ENCODE measurements around the gene MEIS2. TPM values are rescaled to one million over a fixed set of nuclear protein-coding genes. Genes with fewer than 3 reads are reported as not detected.

The MEIS2 gene
- total RNA-seq, 1 experiment from 2014 or later: 4.2 TPM

- Histone ChIP-seq H3K27me3 (replicated peaks) (no peaks in the 10 kb centered on the region), H3K9me3 (replicated peaks) (no peaks in the 10 kb centered on the region), H3K36me3 (no peaks in the 10 kb centered on the region), H3K27ac (no peak overlapping the region), H3K4me3 (no peak overlapping the region), H3K4me1 (replicated peaks) (no peaks in the 10 kb centered on the region)
- no peak for DNase-seq (ENCODE audit: low read depth in 1 of 2, low spot score in 2 of 2)
Observed at GRCh38 chr15:36926427-36926825, 173.9 kb downstream of the MEIS2 start.

GRCh38 chr15:36925653-36926426 is 174.5 kb downstream of the MEIS2 start:
- H3K27me3 ChIP-seq (replicated peaks): no peaks in the 10 kb centered on the region
- no peak for DNase-seq (ENCODE audit: low read depth in 1 of 2, low spot score in 2 of 2)

GRCh38 chr15:36925049-36925448 is 175.3 kb downstream of the MEIS2 start:
- no peak for DNase-seq (ENCODE audit: low read depth in 1 of 2, low spot score in 2 of 2)
- H3K9me3 ChIP-seq (replicated peaks): no peaks in the 10 kb centered on the region
- no peaks in the 10 kb centered on the region for H3K4me1 ChIP-seq (replicated peaks)
- no peak overlapping the region for H3K4me3 ChIP-seq
- no peaks in the 10 kb centered on the region for H3K27me3 ChIP-seq (replicated peaks)
- no peaks in the 10 kb centered on the region for H3K36me3 ChIP-seq
- no peak overlapping the region for H3K27ac ChIP-seq

More at GRCh38 chr15:36925653-36926426, 174.5 kb downstream of the MEIS2 start:
- H3K4me3 ChIP-seq: no peak overlapping the region
- no peak overlapping the region for H3K27ac ChIP-seq
- H3K36me3 ChIP-seq: no peaks in the 10 kb centered on the region
- no peaks in the 10 kb centered on the region for H3K9me3 ChIP-seq (replicated peaks)
- H3K4me1 ChIP-seq (replicated peaks): no peaks in the 10 kb centered on the region

GRCh38 chr15:36924034-36924433 is 176.3 kb downstream of the MEIS2 start:
- no peaks in the 10 kb centered on the region for H3K9me3 ChIP-seq (replicated peaks)
- H3K27ac ChIP-seq: no peak overlapping the region
- no peaks in the 10 kb centered on the region for H3K36me3 ChIP-seq
- no peaks in the 10 kb centered on the region for H3K27me3 ChIP-seq (replicated peaks)
- no peaks in the 10 kb centered on the region for H3K4me1 ChIP-seq (replicated peaks)
- no peak for DNase-seq (ENCODE audit: low read depth in 1 of 2, low spot score in 2 of 2)
- H3K4me3 ChIP-seq: no peak overlapping the region

- Histone ChIP-seq H3K9me3 (replicated peaks) (no peaks in the 10 kb centered on the region), H3K36me3 (no peaks in the 10 kb centered on the region), H3K4me3 (no peak overlapping the region), H3K4me1 (replicated peaks) (no peaks in the 10 kb centered on the region), H3K27me3 (replicated peaks) (no peaks in the 10 kb centered on the region), H3K27ac (no peak overlapping the region)
- no peak for DNase-seq (ENCODE audit: low read depth in 1 of 2, low spot score in 2 of 2)
Observed at GRCh38 chr15:36921484-36922091, 178.8 kb downstream of the MEIS2 start.

- H3K27me3 ChIP-seq (replicated peaks): no peaks in the 10 kb centered on the region
Observed at GRCh38 chr15:36917411-36918267, 182.7 kb downstream of the MEIS2 start.

GRCh38 chr15:36914960-36915808 is 185.2 kb downstream of the MEIS2 start:
- H3K36me3 ChIP-seq: no peaks in the 10 kb centered on the region
- DNase-seq (ENCODE audit: low read depth in 1 of 2, low spot score in 2 of 2): no peak
- no peaks in the 10 kb centered on the region for H3K9me3 ChIP-seq (replicated peaks)
- H3K4me3 ChIP-seq: no peak overlapping the region
- no peaks in the 10 kb centered on the region for H3K4me1 ChIP-seq (replicated peaks)
- H3K27me3 ChIP-seq (replicated peaks): no peaks in the 10 kb centered on the region
- H3K27ac ChIP-seq: no peak overlapping the region

More at GRCh38 chr15:36917411-36918267, 182.7 kb downstream of the MEIS2 start:
- no peak overlapping the region for H3K27ac ChIP-seq
- no peaks in the 10 kb centered on the region for H3K4me1 ChIP-seq (replicated peaks)
- H3K9me3 ChIP-seq (replicated peaks): no peaks in the 10 kb centered on the region
- no peak overlapping the region for H3K4me3 ChIP-seq
- DNase-seq (ENCODE audit: low read depth in 1 of 2, low spot score in 2 of 2): no peak
- no peaks in the 10 kb centered on the region for H3K36me3 ChIP-seq

GRCh38 chr15:36914466-36914865 is 185.9 kb downstream of the MEIS2 start:
- Histone ChIP-seq H3K27ac (no peak overlapping the region), H3K4me3 (no peak overlapping the region), H3K36me3 (no peaks in the 10 kb centered on the region), H3K9me3 (replicated peaks) (no peaks in the 10 kb centered on the region), H3K27me3 (replicated peaks) (no peaks in the 10 kb centered on the region), H3K4me1 (replicated peaks) (no peaks in the 10 kb centered on the region)
- no peak for DNase-seq (ENCODE audit: low read depth in 1 of 2, low spot score in 2 of 2)

- Histone ChIP-seq H3K4me1 (replicated peaks) (no peaks in the 10 kb centered on the region), H3K36me3 (no peaks in the 10 kb centered on the region), H3K4me3 (no peak overlapping the region), H3K9me3 (replicated peaks) (no peaks in the 10 kb centered on the region), H3K27me3 (replicated peaks) (no peaks in the 10 kb centered on the region), H3K27ac (no peak overlapping the region)
- no peak for DNase-seq (ENCODE audit: low read depth in 1 of 2, low spot score in 2 of 2)
Observed at GRCh38 chr15:36912311-36912712, 188.0 kb downstream of the MEIS2 start.

GRCh38 chr15:36911322-36911944 is 188.9 kb downstream of the MEIS2 start:
- H3K4me1 ChIP-seq (replicated peaks): no peaks in the 10 kb centered on the region
- no peak overlapping the region for H3K27ac ChIP-seq
- no peak overlapping the region for H3K4me3 ChIP-seq
- H3K36me3 ChIP-seq: no peaks in the 10 kb centered on the region
- no peaks in the 10 kb centered on the region for H3K27me3 ChIP-seq (replicated peaks)
- no peaks in the 10 kb centered on the region for H3K9me3 ChIP-seq (replicated peaks)
- DNase-seq (ENCODE audit: low read depth in 1 of 2, low spot score in 2 of 2): no peak

- Histone ChIP-seq H3K36me3 (no peaks in the 10 kb centered on the region), H3K4me1 (replicated peaks) (no peaks in the 10 kb centered on the region), H3K9me3 (replicated peaks) (no peaks in the 10 kb centered on the region), H3K27ac (no peak overlapping the region), H3K4me3 (no peak overlapping the region), H3K27me3 (replicated peaks) (no peaks in the 10 kb centered on the region)
- DNase-seq (ENCODE audit: low read depth in 1 of 2, low spot score in 2 of 2): no peak
Observed at GRCh38 chr15:36908991-36909390, 191.4 kb downstream of the MEIS2 start.

- Histone ChIP-seq H3K36me3 (no peaks in the 10 kb centered on the region), H3K4me1 (replicated peaks) (no peaks in the 10 kb centered on the region), H3K4me3 (no peak overlapping the region), H3K27ac (no peak overlapping the region), H3K9me3 (replicated peaks) (no peaks in the 10 kb centered on the region), H3K27me3 (replicated peaks) (no peaks in the 10 kb centered on the region)
- no peak for DNase-seq (ENCODE audit: low read depth in 1 of 2, low spot score in 2 of 2)
Observed at GRCh38 chr15:36907295-36907694, 193.1 kb downstream of the MEIS2 start.

- DNase-seq (ENCODE audit: low read depth in 1 of 2, low spot score in 2 of 2): no peak
- Histone ChIP-seq H3K4me1 (replicated peaks) (no peaks in the 10 kb centered on the region), H3K36me3 (no peaks in the 10 kb centered on the region), H3K27ac (no peak overlapping the region), H3K27me3 (replicated peaks) (no peaks in the 10 kb centered on the region), H3K9me3 (replicated peaks) (no peaks in the 10 kb centered on the region), H3K4me3 (no peak overlapping the region)
Observed at GRCh38 chr15:36905908-36906307, 194.4 kb downstream of the MEIS2 start.
